AG10803 (cell line): ENCODE data around the gene PRKACG.
A peak's percentile ranks its signal among the peaks of the same experiment; 100 is the strongest.

ENCODE experiments used
- DNase-seq: peaks from one replicate; pipeline ENCODE4 v3.0.0; 2010; ENCODE audit warnings: low read depth
- H3K4me3 ChIP-seq: 2 replicates; pipeline ENCODE4 v1.5.1; 2011; ENCODE audit warnings: mild to moderate bottlenecking, low read length, control low read depth
- TF ChIP-seq, protein P1 (sequence below): conservative IDR thresholded peaks from 2 replicates; pipeline ENCODE4 v1.5.1; 2011; ENCODE audit warnings: mild to moderate bottlenecking, low read length, control low read depth, inconsistent platforms

PRKACG gene

DNA sequence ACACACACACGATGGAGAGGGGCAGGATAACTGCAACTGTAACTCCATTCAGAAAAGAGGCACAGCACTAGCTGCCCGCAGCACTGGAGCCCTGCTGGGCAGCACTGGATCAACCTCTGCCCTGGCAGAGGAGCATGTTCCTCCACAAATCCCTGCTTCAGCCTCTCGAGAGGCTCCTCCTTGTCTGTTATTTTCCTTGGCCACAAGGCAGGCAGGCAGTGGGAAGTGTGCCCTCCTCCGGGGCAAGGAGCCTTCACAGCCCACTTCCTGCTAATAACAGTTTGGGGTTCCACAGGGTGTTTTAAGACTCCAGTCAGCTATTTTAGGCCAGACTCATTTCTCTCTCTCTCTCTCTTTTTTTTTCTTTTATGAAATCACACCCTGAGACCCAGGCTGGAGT, 33.5 kb upstream of the PRKACG start:
- H3K4me3 ChIP-seq = no peak overlapping the region
- no peak for DNase-seq
- TF ChIP-seq, protein P1, sequence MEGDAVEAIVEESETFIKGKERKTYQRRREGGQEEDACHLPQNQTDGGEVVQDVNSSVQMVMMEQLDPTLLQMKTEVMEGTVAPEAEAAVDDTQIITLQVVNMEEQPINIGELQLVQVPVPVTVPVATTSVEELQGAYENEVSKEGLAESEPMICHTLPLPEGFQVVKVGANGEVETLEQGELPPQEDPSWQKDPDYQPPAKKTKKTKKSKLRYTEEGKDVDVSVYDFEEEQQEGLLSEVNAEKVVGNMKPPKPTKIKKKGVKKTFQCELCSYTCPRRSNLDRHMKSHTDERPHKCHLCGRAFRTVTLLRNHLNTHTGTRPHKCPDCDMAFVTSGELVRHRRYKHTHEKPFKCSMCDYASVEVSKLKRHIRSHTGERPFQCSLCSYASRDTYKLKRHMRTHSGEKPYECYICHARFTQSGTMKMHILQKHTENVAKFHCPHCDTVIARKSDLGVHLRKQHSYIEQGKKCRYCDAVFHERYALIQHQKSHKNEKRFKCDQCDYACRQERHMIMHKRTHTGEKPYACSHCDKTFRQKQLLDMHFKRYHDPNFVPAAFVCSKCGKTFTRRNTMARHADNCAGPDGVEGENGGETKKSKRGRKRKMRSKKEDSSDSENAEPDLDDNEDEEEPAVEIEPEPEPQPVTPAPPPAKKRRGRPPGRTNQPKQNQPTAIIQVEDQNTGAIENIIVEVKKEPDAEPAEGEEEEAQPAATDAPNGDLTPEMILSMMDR = no peak

DNA sequence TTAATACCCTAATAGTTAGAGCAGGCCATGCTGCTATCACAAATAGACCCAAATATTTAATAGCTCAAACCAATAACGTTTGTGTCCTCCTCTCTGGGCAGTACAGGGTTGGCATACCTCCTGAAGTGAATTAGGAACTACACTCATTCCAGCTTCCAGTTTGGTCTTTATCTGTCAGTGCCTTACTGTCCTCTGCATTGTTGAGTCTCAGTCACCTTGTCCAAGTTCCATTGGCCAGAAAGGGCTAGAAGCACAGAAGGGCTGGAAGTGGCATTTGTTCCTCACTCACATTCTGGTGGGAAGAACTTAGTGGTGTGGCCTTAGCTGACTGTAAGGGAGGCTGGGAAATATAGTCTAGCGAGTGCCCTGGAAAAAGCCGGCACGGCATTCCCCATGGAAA, 32.8 kb upstream of the PRKACG start:
- TF ChIP-seq, protein P1 = no peak
- H3K4me3 ChIP-seq = no peak overlapping the region
- DNase-seq = no peak

DNA sequence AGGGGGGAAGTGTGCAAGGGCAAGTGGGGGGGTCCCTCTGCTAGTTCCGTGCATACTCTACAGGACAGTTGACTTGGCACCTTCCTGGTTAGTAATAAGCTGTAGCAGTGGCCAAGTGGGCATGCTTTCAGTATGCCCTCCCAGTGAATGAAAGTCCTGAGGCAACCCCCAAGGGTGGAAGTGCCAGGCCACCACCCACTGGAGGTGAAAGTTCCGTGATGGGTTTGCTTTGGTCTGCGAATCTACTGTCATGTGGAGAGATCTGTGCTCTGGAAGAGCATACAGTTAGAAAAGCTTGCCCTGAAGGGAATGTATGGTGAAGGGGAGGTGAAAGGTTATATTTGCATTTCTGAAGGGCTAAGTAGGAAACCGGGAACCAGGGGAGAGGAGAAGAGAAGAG, 31.9 kb upstream of the PRKACG start:
- TF ChIP-seq, protein P1 = no peak
- no peak overlapping the region for H3K4me3 ChIP-seq
- DNase-seq = no peak

DNA sequence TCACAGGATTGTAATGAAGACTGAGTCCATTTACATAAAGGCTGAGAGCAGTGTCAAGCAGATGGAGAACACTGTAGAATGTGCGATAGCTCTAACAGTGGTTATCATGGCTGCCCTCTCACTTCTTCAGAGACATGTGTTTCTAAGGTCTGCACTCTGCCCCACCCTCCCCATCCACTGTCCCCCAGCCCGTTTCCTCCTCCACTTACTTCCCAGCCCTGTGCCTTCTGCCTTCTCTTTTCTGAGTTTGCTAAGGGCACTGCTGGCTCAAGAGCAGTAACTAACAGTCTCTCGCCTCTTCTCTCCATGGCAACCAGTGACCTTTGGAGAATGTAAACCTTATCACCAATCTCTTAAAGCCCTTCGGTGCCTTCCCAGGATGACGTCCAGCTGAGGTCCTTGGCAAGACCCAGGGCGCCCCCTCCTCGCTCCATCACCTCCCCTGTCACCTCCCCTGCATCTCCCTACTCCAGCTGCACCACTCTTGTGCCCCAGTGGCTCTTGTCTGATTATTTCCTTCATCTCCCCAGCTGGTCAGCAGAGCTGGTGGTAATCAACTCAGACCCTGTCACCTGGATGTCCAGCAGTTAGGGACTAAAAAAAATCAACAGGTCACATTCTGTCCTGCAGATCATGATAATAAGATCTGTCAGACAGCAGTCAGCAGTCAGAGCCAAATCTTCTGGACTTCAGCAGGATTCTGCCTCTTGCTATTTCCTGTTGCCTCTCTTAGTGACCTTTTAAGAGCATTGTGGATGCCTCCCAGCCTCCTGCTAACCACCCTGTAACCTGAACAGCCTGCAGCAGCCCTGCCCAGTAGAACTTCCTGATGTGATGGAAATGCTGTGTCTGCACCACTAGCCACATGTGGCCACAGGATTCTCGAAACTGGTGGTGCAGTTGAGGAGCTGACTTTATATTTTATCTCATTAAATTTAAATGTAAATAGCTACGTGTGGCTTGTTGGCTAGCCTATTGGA, 30.6 kb upstream of the PRKACG start:
- H3K4me3 ChIP-seq = no peak overlapping the region
- TF ChIP-seq, protein P1 = no peak
- DNase-seq = peak; percentile 27

DNA sequence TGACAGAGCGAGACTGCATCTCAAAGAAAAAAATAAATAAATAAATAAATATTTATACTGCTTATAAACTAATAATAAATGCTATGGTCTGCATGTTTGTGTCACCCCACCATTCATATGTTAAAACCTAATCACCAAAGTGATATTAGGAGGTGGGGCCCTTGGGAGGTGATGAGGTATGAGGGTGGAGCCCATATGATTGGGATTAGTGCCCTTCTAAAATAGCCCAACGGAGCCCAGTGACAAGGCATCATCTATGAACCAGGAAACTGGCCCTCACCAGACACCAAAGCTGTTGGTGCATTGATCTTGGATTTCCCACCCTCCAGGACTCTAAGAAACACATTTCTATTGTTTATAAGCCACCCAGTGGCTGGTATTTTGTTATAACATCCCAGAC, 26.7 kb upstream of the PRKACG start:
- TF ChIP-seq, protein P1 = no peak
- no peak overlapping the region for H3K4me3 ChIP-seq

DNA sequence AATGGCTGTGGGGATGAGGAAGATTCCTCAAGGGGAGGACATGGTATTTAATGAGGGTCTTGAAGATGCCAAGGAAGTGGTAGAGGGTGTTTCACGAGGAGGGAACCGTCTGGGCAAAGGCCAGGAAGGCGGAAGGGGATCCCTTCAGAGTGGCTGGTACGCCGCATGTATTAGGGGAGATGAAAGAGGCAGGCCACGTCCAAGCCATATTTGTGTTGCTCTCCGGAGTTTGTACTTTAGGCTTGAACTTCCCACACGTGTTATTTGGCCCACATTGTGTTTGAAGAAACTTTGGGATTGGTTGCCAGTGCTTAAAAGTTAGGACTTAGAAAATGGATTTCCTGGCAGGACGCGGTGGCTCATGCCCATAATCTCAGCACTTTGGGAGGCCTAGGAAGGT, 22.9 kb upstream of the PRKACG start:
- TF ChIP-seq, protein P1 = no peak
- no peak for DNase-seq
- H3K4me3 ChIP-seq = peak overlapping the region; percentile 94

More for the DNA sequence above, 26.7 kb upstream of the PRKACG start:
- DNase-seq = no peak

DNA sequence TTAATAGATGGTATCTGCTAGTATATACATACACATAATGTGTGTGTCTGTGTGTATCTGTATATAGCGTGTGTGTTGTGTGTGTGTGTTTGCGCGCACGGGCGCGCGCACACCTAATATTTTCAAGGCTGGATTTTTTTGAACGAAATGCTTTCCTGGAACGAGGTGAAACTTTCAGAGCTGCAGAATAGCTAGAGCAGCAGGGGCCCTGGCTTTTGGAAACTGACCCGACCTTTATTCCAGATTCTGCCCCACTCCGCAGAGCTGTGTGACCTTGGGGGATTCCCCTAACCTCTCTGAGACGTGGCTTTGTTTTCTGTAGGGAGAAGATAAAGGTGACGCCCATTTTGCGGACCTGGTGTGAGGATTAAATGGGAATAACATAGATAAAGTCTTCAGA, 22.4 kb upstream of the PRKACG start:
- peak overlapping the region; percentile 94 for H3K4me3 ChIP-seq
- TF ChIP-seq, protein P1 = no peak
- DNase-seq = no peak
